ENCODE data around the gene TRDN.
"Not testable (repeated sequence)": the region's sequence is repeated elsewhere in the genome, so short reads cannot be mapped to it uniquely, and the experiment has no call there.

TRDN gene

DNA sequence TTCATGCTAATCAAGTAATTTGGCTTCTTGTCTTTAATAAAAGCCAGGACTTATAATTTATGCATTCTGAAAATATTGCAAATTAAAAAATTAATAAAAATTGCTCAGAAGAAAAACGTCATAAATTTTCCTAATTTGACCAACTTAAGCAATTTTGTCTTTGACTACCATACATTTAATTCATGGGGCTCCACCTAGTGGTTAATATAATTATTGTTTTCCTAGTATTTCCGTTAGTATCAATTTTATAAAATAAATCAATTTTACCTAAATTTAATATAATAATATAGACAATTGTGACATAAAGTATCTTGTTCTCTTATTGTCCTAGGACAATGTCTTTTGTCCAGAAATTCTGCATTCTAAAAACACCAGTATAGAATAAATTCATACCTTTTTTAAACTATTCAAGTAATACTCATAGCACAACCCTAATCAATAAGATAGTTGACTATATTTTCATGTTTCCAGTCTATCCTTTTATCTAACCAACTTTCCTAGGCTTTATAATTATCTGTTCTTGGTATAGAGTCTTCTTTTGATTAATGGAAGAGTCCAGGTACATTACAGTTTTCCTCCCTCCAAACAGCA is 319.9 kb downstream of the TRDN start:
- no peak for DNase-seq (ENCODE audit: extremely low read depth in 1 of 2, low read depth in 1 of 2)

- DNase-seq (ENCODE audit: extremely low read depth in 1 of 2, low read depth in 1 of 2) = not testable (repeated sequence)
Measured at GRCh38 chr6:123314459-123314858, 322.3 kb downstream of the TRDN start.

GRCh38 chr6:123309130-123309529 is 327.6 kb downstream of the TRDN start:
- no peak for DNase-seq (ENCODE audit: extremely low read depth in 1 of 2, low read depth in 1 of 2)

GRCh38 chr6:123306334-123306733 is 330.4 kb downstream of the TRDN start:
- DNase-seq (ENCODE audit: extremely low read depth in 1 of 2, low read depth in 1 of 2) = no peak

- no peak for DNase-seq (ENCODE audit: extremely low read depth in 1 of 2, low read depth in 1 of 2)
Measured at GRCh38 chr6:123295672-123296071, 341.1 kb downstream of the TRDN start.

- no peak for DNase-seq (ENCODE audit: extremely low read depth in 1 of 2, low read depth in 1 of 2)
Measured at GRCh38 chr6:123295181-123295580, 341.6 kb downstream of the TRDN start.

GRCh38 chr6:123288649-123289048 is 348.1 kb downstream of the TRDN start:
- no peak for DNase-seq (ENCODE audit: extremely low read depth in 1 of 2, low read depth in 1 of 2)

- DNase-seq (ENCODE audit: extremely low read depth in 1 of 2, low read depth in 1 of 2) = no peak
Measured at GRCh38 chr6:123276546-123276980, 360.2 kb downstream of the TRDN start.

DNA sequence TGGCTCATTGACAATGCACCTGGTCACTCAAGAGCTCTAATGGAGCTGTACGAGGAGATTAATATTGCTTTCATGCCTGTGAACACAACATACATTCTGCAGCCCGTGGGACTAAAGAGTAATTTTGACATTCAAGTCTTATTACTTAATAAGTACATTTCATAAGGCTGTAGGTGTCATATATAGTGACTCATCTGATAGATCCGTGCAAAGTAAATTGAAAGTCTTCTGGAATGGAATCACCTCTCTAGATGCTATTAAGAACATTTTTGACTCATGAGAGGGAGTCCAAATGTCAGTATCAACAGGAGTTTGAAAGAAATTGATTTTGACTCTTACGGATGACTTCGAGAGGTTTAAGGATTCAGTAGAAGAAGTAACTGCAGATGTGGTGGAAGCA is 372.8 kb downstream of the TRDN start:
- DNase-seq (ENCODE audit: extremely low read depth in 1 of 2, low read depth in 1 of 2) = no peak

DNA sequence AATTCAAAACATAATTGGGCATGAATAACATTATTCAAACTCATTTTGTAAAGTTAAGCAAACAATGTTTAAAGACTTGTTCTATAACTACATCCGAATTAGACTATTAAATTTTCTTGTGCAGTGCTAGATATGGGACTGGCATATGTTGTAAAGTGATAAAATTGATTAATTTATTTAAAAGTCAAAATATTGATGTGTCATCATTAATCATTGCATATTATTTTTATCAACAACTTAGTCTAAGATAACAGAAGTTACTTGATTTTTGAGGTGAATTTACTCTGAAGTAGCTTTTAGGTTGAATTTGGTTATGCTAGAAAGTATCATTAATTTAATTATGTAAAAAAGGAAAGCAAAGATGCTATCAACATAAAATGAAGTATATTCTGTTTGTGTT is 396.1 kb downstream of the TRDN start:
- no peak for DNase-seq (ENCODE audit: extremely low read depth in 1 of 2, low read depth in 1 of 2)

- DNase-seq (ENCODE audit: extremely low read depth in 1 of 2, low read depth in 1 of 2) = no peak
Measured at GRCh38 chr6:123233336-123233735, 403.4 kb downstream of the TRDN start.

DNA sequence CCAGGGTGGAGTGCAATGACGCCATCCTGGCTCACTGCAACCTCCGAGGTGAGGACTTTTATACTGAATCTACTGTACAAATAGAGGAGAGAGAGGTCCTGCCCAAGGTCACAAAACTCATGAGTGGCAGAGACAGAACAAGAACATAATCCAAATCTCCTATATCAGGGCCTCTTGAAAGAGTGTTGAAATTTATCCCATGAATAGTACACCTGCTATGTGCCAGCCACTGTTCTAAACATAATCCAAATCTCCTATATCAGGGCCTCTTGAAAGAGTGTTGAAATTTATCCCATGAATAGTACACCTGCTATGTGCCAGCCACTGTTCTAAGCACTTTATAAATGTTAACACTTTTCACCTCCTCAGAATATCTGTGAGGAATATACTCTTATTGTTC is 409.0 kb downstream of the TRDN start:
- not testable (repeated sequence) for DNase-seq (ENCODE audit: extremely low read depth in 1 of 2, low read depth in 1 of 2)

DNA sequence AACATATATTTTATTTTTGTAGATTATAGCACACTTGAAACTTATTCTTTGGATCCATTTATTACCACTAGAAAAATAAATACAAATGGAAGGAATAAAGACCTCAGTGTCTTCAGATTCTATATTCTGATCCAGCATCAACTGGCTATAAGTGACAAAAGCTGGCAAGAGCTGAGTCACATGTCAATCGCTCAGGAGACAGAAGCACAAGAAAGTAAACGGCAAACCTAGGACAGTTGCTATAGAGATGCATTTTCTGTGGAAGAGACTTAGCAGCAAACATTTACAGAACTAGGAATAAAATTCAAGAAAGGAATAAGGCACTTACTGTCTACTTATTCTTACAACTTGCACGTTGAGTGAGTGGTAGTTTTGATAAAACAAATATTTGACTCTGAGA is 410.4 kb downstream of the TRDN start:
- DNase-seq (ENCODE audit: extremely low read depth in 1 of 2, low read depth in 1 of 2) = no peak

GRCh38 chr6:123224077-123224476 is 412.7 kb downstream of the TRDN start:
- DNase-seq (ENCODE audit: extremely low read depth in 1 of 2, low read depth in 1 of 2) = no peak

DNA sequence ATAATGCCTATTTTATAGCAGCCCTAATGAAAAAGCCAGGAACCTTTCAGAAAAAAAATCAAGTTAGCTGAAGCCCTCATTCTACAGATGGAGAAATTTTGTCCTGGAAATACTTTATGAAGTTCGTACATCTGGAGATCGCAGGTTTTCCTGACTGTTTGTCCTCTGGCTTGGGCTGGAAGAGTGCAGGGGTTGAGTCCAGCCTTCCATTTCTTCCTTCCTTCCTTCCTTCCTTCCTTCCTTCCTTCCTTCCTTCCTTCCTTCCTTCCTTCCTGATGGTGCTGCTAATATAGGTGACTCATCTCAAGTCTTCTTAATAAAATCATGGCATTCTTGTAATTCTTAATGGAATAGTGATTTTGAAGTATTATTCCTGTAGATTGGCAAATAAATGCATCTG is 413.3 kb downstream of the TRDN start:
- no peak for DNase-seq (ENCODE audit: extremely low read depth in 1 of 2, low read depth in 1 of 2)

DNA sequence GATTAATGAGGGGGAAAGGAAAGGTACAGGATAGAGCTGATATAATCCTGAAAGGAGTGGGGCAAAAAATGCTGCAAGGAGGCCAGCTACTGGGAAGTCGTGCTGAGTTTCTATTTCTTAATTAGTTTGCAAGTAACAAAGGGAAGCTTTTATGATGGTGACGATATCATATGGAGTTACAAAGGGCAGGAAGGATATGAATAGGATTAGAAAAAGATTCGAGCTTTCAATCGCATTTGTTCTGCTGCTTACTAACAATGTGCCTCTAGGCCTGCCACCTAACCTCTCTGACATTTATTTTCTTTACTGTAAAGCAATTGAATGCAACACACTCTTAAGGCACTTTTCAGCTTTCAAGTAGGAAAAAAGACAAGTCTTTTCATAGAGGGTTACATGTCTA is 421.5 kb downstream of the TRDN start:
- DNase-seq (ENCODE audit: extremely low read depth in 1 of 2, low read depth in 1 of 2) = no peak

- no peak for DNase-seq (ENCODE audit: extremely low read depth in 1 of 2, low read depth in 1 of 2)
Measured at GRCh38 chr6:123214433-123214832, 422.3 kb downstream of the TRDN start.

DNA sequence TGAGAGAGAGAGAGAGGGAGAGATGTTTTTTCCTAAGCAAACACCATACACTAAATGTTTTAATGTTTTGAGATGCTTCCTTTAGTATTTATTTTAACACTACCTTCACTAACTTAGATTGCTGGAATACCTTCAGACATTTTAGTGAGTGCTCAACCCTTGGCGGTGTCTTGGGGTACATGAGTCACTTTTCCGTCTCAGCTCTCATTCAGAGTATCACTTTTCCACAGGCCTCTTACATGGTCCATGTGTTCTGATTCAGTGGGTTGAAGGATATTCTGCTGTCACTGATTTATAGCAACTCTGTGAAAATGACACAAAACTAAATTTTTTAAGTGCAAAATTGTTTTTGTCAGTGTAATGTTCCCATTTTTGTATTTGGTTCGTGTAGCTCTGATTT is 422.8 kb downstream of the TRDN start:
- DNase-seq (ENCODE audit: extremely low read depth in 1 of 2, low read depth in 1 of 2) = no peak

- no peak for DNase-seq (ENCODE audit: extremely low read depth in 1 of 2, low read depth in 1 of 2)
Measured at GRCh38 chr6:123211777-123212545, 424.8 kb downstream of the TRDN start.

DNA sequence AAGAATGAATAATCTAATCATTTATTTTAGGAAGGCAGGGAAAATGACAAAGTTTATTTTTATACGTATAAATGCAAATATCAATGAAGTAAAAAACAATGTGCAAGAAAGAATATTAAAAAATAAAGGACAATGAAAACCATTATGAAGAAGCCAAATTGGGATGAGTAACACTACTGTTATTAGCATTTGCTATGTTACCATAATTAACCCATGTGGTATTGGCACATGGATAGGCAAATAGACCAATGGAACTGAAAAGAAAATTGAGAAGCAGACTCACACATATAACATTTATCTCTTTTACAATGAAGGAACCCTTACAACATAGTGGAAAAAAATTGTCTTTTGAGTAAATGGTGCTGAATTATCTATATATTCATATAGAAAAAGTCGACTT is 426.1 kb downstream of the TRDN start:
- DNase-seq (ENCODE audit: extremely low read depth in 1 of 2, low read depth in 1 of 2) = no peak

DNA sequence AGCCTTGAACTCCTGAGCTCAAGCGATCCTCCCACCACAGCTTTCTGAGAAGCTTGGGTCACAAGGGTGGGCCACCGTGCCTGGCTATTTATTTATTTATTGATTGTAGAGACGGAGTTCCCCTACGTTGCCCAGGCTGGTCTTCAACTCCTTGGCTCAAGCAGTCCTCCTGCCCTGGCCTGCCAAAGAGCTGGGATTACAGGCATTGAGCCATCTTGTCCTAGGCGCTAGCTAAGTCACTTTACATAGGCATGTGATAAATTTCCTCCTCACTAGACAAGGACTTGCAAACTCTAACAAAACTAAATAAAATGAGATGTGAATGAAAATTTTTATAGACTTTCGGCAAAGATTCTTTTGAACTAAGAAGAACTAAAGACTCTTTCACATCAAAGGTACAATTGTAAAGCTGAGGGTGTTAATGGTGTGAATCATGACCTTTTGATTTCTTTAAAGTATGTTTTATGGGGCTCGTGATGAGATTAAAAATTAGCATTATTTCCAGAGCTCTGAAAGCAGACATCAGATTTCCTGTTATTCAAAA is 428.7 kb downstream of the TRDN start:
- DNase-seq (ENCODE audit: extremely low read depth in 1 of 2, low read depth in 1 of 2) = no peak

DNA sequence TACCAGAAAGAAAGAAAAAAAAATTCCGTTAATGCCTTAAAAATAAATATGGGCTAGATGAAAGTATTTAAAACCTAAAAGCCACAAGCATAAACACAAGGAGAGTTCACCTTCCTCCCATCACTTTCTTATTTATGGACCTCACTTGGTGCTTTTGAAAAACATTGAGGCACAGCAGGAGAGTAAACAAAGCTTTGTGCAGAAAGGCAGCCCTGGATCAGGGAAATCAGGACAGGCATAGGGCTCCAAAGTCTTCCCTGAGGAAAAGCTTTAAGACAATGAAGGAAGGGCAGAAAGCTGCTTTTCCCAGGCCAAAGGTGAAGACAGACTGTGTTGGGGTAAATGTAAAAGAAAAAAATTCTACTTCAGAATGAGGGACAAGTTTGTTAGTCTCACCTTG is 432.8 kb downstream of the TRDN start:
- DNase-seq (ENCODE audit: extremely low read depth in 1 of 2, low read depth in 1 of 2) = no peak
